Measurements from ENCODE around the gene TMEM123. TPM values are rescaled to one million over a fixed set of nuclear protein-coding genes. Genes with fewer than 3 reads are reported as not detected.

The TMEM123 gene
- total RNA-seq, 1 experiment from 2014 or later, result 116 TPM

GRCh38 chr11:102437727-102438126 is 14.8 kb downstream of the TMEM123 start:
- H3K4me1 Mint-ChIP-seq, result peaks cover 39% of the 10 kb centered on the region
- TF ChIP-seq FOXP1 (CRISPR knock-in tag; IDR thresholded peaks at IDR 0.05; ENCODE audit: borderline replicate concordance) (no peak), NFE2L1 (CRISPR knock-in tag; IDR thresholded peaks at IDR 0.05) (no peak)
- ATAC-seq (no peak), DNase-seq (ENCODE audit: low spot score) (no peak)
- POLR2A ChIA-PET, result no interaction called here
- CTCF ChIA-PET, result interaction anchor here (0.9 kb wide), 2 partner anchors 47 to 228 kb away, joined by 3 read pairs; no protein-coding TSS in a partner anchor
- no peak overlapping the region for H3K4me3 Mint-ChIP-seq
- peaks cover 60% of the 10 kb centered on the region for H3K36me3 Mint-ChIP-seq
- no peaks in the 10 kb centered on the region; the same call in 1 of the 2 replicates for H3K27me3 Mint-ChIP-seq (ENCODE audit: low read depth)
- H3K9me3 Mint-ChIP-seq, result peaks cover 44% of the 10 kb centered on the region
- no peak overlapping the region for H3K27ac Mint-ChIP-seq

GRCh38 chr11:102436976-102437375 is 15.6 kb downstream of the TMEM123 start:
- no peak for ATAC-seq
- H3K27me3 Mint-ChIP-seq (ENCODE audit: low read depth), result no peaks in the 10 kb centered on the region; the same call in 1 of the 2 replicates

GRCh38 chr11:102436561-102436960 is 16.0 kb downstream of the TMEM123 start:
- H3K36me3 Mint-ChIP-seq, result peaks cover 72% of the 10 kb centered on the region
- peaks cover 34% of the 10 kb centered on the region for H3K4me1 Mint-ChIP-seq
- TF ChIP-seq FOXJ3 (CRISPR knock-in tag; IDR thresholded peaks at IDR 0.05; ENCODE audit: borderline replicate concordance), result no peak
- no peak for TF ChIP-seq NFYB (CRISPR knock-in tag; conservative IDR thresholded peaks at IDR 0.05; ENCODE audit: low read depth)
- no peak for TF ChIP-seq SOX15 (CRISPR knock-in tag; IDR thresholded peaks at IDR 0.05)
- TF ChIP-seq ATF6 (CRISPR knock-in tag; IDR thresholded peaks at IDR 0.05), result no peak
- no peak for TF ChIP-seq CREB1 (CRISPR knock-in tag; IDR thresholded peaks at IDR 0.05)
- no peak for TF ChIP-seq ELF4 (CRISPR knock-in tag; IDR thresholded peaks at IDR 0.05; ENCODE audit: low read depth)
- no peak for TF ChIP-seq NFE2L1 (CRISPR knock-in tag; IDR thresholded peaks at IDR 0.05)
- TF ChIP-seq TCF7 (CRISPR knock-in tag; IDR thresholded peaks at IDR 0.05; ENCODE audit: low read depth), result no peak
- no peak for TF ChIP-seq TEAD4 (CRISPR knock-in tag; IDR thresholded peaks at IDR 0.05)
- TF ChIP-seq OVOL2 (CRISPR knock-in tag; IDR thresholded peaks at IDR 0.05; ENCODE audit: borderline replicate concordance), result no peak
- TF ChIP-seq KAT7 (CRISPR knock-in tag; IDR thresholded peaks at IDR 0.05; ENCODE audit: borderline replicate concordance), result no peak
- no peak for TF ChIP-seq E2F4 (CRISPR knock-in tag; IDR thresholded peaks at IDR 0.05; ENCODE audit: borderline replicate concordance, low read depth)
- ATAC-seq (no peak), DNase-seq (ENCODE audit: low spot score) (no peak)
- H3K27ac Mint-ChIP-seq, result no peak overlapping the region
- no peak overlapping the region for H3K4me3 Mint-ChIP-seq
- POLR2A ChIA-PET, result no interaction called here
- H3K27me3 Mint-ChIP-seq (ENCODE audit: low read depth), result no peaks in the 10 kb centered on the region; the same call in 1 of the 2 replicates
- peaks cover 55% of the 10 kb centered on the region for H3K9me3 Mint-ChIP-seq
- CTCF ChIA-PET, result no interaction called here

More at GRCh38 chr11:102436976-102437375, 15.6 kb downstream of the TMEM123 start:
- CTCF ChIA-PET, result interaction anchor here (0.9 kb wide), 2 partner anchors 46 to 229 kb away, joined by 3 read pairs; no protein-coding TSS in a partner anchor
- Mint-ChIP-seq H3K36me3 (peaks cover 68% of the 10 kb centered on the region), H3K27ac (peak overlapping the region; percentile 82), H3K4me3 (no peak overlapping the region), H3K9me3 (peaks cover 51% of the 10 kb centered on the region), H3K4me1 (peaks cover 34% of the 10 kb centered on the region)
- POLR2A ChIA-PET, result no interaction called here
- TF ChIP-seq NR1H2 (CRISPR knock-in tag; IDR thresholded peaks at IDR 0.05), result no peak
- TF ChIP-seq CREB1 (CRISPR knock-in tag; IDR thresholded peaks at IDR 0.05), result no peak
- TF ChIP-seq PRDM15 (CRISPR knock-in tag; IDR thresholded peaks at IDR 0.05), result no peak
- no peak for TF ChIP-seq MLX (CRISPR knock-in tag; IDR thresholded peaks at IDR 0.05)
- TF ChIP-seq NFE2L1 (CRISPR knock-in tag; IDR thresholded peaks at IDR 0.05), result no peak
- no peak for TF ChIP-seq ZNF232 (CRISPR knock-in tag; IDR thresholded peaks at IDR 0.05)
- no peak for TF ChIP-seq CBFB (CRISPR knock-in tag; IDR thresholded peaks at IDR 0.05; ENCODE audit: low read depth)
- no peak for TF ChIP-seq ZNF416 (CRISPR knock-in tag; IDR thresholded peaks at IDR 0.05)
- no peak for TF ChIP-seq GRHL2 (CRISPR knock-in tag; IDR thresholded peaks at IDR 0.05; ENCODE audit: insufficient replicate concordance, severe bottlenecking)
- TF ChIP-seq TP53 (CRISPR knock-in tag; IDR thresholded peaks at IDR 0.05), result no peak
- TF ChIP-seq SOX15 (CRISPR knock-in tag; IDR thresholded peaks at IDR 0.05), result no peak
- no peak for TF ChIP-seq JUN (CRISPR knock-in tag; IDR thresholded peaks at IDR 0.05)
- no peak for TF ChIP-seq ZNF121 (CRISPR knock-in tag; IDR thresholded peaks at IDR 0.05)
- DNase-seq (ENCODE audit: low spot score), result no peak
